ENCODE data around the gene SCNN1B.
"Not testable (repeated sequence)": the region's sequence is repeated elsewhere in the genome, so short reads cannot be mapped to it uniquely, and the experiment has no call there.

The SCNN1B gene

DNA sequence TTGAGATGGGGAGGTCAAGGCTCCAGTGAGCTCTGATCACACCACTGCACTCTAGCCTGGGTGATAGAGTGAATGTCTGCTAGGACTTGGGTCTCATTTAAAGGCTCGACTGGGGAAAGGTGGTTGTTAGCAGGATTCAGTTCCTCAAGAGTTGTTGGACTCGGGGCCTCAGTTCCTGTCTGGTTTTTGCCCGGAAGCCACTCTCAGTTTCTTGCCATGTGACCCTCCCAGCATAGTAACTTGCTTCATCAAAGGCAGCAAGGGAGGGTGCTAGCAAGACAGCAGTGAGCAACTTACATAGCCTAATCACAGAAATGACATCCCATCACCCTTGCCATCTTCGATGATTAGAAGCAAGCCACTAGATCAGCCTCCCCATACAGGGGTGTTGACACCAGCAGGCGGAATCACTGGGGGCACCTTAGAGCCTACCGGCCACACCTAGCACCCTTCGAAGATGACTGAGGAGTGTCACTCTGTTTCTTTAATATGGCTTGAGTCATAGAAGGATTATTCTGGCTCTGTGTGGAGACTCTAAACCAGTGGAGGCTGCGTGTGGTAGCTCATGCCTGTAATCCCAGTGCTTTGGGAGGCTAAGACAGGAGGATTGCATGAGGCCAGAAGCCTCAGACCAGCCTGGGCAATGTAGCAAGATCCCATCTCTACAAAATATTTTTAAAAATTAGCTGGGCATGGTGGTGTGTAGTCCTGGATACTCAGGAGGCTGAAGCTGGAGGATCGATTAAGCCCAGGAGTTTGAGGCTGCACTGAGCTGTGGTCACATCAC is 13.2 kb upstream of the SCNN1B start:
- no peak for DNase-seq

DNA sequence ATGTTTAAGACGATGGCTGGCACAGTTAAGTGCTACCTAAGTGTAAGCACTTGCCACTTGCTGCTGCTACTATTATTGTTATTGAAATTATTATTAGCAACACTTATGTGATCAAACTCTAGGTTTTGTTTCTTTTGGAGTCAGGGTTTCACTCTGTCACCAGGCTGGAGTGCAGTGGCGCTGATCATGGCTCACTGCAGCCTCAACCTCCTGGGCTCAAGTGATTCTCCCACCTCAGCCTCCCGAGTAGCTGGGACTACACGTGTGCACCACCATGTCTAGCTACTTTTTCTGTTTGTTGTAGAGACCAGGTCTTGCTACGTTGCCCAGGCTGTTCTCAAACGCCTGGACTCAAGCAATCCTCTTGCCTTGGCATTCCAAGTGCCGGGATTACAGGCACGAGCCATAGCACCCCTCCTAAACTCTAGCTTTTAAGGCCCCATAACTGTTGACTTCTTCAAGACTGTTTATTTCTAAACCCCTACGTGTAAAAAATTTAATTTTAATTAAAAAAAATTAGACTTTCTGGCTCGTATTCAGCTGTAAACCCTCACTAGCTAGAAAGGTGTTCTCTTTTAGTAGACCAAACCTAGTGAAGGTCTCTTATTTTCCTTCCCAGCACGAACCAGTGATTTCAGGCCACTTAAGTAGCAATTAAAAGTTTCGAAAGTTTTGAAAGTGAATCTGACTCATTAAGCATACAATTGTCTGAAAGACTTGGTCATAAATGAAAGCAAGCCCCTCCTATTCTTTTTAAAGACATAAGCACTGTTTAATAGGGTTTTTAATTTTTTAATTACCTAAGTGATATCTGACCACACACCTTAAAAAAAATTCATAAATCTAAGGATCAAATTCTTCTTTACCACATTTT is 11.7 kb upstream of the SCNN1B start:
- DNase-seq: no peak

DNA sequence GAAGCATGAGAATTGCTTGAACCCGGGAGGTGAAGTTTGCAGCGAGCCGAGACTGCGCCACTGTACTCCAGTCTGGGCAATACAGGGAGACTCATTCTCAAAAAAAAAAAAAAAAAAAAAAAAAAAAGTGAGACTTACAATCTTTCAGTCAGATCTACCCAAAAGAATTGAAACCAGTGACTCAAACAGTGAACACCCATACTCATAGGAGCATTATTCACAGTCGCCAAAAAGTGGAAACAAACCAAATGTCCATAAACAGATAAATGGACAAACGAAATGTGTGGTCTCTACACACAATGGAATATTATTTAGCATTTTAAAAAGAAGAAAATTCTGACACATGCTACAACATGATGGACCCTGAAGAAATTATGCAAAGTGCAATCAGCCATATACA is 9.1 kb upstream of the SCNN1B start:
- DNase-seq: no peak

DNA sequence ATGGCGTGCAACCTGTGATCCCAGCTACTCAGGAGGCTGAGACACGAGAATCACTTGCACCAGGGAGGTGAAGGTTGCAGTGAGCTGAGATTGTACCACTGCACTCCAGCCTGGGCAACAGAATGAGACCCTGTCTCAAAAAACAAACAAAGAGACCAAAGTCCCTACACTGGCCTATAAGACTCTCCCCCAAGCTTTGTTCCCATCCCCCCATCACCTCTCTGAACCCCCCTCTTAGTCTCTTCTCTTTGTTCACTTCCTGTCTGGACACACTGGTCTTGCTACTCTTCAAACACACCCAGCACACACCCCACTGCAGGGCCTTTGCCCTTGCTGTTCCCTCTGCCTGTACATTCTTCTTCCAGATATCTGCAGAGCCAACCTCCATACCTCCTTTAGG is 7.8 kb upstream of the SCNN1B start:
- DNase-seq: no peak

DNA sequence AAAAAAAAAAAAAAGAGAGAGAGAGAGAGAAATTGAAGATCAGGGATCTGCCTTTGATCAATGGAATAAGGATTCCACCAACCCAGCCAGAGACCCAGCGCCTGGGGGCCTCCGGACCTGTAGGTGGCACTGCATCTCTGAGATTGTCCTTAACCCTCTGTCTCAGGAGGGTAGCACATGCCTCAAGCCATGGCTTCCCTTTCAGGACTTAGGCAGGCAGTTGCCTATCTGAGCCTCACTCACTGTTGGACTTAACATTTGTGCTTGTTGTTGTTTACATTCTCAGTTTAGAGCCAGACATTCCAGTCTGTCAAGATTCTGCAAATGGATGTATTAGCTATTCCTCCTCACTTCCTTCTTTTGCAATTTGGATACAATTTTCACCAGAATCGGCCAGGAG is 5.1 kb upstream of the SCNN1B start:
- peak; percentile 46 for DNase-seq

DNA sequence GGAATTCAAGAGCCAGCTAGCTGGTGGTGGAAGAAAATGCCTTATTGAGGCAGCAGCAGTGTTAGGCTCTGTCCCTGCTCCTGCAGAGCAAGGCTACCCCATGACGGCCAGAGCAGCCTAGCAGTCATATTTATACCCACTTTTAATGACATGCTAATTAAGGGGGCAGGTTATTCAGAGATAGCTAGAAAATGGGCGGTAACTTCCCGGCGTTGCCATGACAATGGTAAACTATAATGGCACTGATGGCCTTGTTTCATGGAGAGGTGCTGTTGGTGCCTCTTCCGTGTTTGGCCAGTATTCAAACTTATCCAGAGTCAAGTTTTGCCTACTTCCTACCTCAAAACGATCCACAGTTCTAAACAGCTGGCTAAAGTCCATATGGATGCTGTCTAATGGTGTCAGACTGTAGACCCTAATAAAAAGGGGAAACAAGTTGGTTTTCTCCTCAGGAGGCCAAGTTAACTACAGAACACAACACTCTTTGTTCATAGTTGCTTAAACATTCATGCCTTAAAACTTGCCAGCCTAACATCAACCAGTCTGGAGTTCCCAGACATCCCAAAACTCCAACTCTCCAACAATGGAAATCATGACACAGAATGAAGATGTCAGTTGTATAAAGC is 3.7 kb upstream of the SCNN1B start:
- DNase-seq: no peak

DNA sequence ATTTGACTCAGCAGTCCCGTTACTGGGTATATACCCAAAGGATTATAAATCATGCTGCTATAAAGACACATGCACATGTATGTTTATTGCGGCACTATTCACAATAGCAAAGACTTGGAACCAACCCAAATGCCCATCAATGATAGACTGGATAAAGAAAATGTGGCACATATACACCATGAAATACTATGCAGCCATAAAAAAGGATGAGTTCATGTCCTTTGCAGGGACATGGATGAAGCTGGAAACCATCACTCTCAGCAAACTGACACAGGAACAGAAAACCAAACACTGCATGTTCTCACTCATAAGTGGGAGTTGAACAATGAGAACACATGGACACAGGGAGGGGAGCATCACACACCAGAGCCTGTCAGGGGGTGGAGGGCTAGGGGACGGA is 2.3 kb upstream of the SCNN1B start:
- not testable (repeated sequence) for DNase-seq

DNA sequence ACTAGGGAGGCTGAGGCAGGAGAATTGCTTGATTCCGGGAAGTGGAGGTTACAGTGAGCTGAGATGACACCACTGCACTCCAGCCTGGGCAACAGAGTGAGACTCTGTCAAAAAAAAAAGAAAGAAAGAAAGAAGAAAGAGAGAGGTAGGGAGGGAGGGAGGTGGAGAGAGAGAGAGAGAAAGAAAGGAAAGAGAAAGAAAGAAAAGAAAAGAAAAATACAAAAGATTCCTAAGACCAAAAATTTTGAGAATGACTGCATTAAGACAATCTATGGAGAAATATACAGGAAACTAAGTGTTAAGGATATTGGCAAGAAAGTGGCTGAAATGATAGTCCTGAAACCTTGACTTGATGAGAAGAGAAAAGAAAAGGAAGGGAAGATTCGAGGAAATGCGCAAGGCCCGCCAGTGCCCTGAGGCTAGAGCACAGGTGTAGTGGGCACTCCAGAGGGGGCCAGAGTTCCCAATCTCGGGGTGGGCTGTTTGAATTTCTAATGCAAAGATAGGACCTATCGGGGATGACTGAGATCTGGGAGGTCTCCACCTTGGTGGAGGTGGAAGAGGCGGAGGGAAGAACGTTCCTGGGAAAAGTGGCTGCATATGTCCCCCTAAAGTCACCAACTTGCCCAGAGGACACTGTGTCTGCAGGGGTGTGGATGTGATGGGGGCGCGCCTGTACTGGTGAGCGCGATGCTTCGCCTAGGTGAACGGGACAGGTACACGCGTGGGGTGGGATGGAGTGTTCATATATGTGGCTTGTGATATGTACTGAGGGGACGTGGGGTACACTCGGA is 654 bp upstream of the SCNN1B start:
- no peak for DNase-seq

DNA sequence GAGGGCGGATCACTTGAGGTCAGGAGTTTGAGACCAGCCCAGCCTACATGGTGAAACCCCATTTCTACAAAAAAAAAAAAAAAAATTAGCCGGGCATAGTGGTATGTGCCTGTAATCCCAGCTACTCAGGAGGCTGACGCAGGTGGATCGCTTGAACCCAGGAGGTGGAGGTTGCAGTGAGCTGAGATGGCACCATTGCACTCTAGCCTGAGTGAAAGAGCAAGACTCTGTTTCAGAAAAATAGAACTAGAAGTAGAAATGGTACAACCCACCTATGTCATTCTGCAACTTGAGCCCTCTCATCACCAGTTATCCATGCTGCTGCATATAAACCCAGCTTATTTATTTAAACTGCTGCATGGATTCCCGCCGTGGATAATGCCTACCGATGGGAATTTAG is 1.6 kb downstream of the SCNN1B start:
- no peak for DNase-seq

DNA sequence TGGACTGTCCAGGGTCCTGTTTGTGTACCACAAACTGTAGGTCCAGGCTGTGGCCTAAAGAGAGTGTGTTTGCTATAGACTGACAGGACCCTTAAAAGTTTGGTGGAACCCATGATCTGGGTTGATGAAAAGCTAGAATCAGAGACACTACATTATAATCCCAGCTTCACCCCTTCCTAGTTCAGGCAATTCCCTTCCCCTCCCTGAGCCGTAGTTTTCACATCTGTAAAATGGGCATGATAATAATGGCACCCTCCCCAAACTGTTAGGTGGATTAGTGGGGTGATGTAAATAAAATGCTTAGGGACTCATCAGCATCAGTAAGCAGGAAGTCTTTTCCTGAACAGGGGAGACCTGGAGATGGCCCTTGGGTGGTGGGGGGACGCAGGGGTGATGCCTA is 2.5 kb downstream of the SCNN1B start:
- no peak for DNase-seq

DNA sequence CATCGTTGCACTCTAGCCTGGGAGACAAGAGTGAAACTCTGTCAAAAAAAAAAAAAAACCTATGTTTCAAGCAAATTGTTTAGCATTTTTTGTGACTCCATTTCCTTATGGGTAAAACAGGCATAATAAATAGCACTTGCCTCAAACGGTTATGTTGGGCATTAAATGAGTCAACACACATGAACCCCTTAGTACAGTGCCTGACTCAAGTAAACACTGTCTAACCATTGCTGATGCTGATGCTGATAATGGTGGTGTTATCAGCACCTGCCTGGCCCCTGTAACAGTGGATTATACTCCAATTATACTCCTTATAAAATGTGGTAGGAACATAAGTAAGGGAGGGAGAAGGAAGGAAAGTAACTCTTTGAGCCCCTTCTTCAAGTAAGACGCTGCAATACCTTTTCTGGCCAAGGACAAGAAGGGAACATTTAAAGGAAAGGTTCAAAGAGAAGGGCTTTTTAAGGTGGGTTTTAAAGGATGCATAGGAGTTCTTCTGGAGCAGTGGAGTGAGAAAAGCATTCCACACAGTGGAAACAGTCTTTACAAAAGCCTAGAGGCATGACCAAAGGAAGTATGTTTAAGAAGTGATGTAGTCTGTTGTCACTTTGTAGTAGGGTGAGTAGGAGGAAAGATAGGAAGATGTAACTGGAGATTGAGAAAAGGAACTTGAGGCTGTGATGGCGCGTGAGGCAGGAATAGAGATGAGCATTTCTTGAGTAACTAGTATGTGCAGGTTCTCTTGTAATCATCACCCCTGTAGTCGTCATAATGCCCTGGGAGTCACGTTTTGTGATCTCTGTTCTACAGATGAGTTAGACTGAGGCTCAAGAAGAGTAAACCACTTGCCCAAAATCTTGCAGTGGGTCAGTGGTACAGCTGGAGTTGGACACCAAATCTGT is 4.3 kb downstream of the SCNN1B start:
- DNase-seq: no peak

DNA sequence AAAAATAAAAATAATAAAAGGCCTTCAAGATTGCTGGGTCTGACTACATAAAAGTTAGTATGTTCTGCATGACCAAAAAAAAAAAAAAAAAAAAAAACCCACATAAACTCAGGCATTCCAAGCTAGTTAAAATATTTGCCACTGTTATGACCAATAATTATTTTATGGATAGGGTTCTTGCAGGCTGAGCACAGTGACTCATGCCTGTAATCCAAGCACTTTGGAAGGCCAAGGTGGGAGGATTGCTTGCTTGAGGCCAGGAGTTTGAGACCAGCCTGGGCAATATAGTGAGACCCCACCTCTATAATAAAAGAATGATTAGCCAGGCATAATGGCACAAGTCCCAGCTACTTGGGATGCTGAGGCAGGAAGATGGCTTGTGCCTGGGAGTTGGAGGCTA is 8.1 kb downstream of the SCNN1B start:
- DNase-seq: no peak

DNA sequence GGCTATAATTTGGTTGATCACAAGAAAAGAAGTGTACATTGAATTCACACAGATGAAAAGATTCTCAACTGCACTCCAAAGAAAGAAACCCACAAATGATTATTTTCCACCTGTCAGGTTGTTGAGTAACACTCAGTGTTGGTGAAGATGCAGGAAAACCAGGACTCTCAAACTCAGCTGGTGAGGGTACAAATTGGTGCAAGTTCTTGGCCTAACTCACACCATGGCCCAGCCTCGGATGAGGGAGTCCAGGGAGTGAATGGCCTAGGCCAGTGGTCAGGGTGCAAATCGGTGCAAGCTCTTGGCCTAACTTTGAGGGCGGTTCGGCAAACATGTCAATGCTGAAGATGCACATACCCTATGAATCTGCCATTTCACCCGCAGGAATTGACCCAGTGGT is 8.6 kb downstream of the SCNN1B start:
- no peak for DNase-seq

DNA sequence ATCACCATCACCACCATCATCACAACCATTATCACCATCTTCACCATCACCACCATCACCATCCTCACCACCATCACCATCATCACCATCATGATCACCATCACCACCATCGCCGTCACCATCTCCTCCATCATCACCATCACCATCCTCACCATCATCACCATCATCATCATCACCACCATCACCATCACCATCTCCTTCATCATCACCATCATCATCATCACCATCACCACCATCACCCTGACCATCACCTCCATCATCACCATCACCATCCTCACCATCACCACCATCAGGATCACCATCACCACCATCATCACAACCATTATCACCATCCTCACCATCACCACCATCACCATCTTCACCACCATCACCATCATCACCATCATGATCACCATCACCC is 14.1 kb downstream of the SCNN1B start:
- DNase-seq: no peak

DNA sequence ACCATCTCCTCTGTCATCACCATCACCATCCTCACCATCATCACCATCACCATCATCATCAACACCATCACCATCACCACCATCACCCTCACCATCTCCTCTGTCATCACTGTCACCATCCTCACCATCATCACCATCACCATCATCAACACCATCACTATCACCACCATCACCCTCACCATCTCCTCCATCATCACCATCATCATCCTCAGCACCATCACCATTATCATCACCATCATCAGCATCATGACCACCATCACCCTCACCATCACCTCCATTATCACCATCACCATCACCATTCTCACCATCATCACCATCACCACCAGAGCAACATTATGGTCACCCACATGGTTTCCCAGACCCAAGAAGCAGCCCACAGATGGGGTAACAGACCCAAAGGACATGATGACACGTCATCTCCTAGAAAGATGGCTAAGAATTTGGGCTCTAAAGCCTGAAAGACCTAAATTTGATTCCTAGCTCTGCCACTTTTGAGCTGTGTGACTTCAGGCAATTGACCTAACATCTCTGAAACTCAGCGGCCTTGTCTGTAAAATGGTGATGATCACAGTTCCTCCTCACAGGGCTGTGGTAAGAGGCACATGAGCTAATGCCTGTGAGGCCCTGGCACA is 14.6 kb downstream of the SCNN1B start:
- no peak for DNase-seq

DNA sequence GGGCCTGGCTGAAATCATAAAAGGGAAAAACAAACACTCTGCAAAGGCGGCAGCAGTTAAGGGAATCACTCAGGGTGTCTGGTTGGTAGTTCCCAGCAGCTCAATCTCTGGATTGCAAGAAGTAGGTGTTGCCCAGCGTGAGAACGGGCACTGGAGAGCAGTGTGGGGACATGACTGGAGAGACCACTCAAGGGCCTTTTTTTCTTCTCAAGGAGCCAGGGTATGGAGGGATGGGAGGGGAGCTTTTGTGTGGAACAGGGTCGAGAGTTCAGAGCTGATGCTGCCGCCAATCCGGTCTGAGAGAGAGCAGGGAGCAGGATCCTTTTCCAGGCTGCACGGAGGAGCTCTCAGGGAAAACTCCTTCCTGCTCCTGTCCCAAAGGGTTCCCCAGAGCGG is 15.2 kb downstream of the SCNN1B start:
- no peak for DNase-seq

DNA sequence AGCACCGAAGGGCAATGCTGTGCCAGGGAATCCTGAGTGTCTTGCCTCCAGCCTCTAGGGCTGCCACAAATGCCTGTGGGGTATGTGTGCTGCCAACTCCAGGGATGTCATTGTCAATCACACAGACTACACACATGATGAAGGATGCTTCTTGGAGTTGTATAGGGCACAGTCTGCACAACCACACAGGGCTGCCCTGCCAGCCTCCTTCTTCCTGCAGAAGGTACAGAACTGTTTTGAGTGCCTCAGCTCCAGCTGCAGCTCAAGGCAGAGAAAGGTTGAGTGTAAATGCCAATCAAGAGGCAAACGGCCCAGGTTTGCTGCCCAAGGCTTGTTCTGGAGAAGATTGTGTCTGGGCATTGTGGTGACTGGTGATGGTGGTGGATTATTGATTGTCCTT is 15.6 kb downstream of the SCNN1B start:
- no peak for DNase-seq

DNA sequence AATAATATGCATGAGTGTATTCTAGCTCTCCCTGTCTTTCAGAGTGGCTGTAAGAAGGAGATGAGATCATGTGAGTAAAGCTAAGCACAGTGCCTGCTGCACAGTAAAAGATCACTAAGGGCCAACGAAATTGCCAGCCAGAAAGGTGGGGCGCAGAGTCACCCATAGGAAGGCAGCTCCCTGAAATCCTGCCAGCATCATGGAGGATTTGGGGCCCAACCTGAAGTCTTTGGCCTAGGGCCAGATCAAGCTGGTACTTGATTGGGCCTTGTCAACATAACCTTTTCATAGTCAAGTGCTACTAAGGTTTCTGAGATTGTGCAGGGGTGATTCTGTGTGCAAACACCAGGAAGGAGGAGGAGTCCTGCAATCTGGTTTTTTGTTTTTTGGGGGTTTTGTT is 16.5 kb downstream of the SCNN1B start:
- no peak for DNase-seq

DNA sequence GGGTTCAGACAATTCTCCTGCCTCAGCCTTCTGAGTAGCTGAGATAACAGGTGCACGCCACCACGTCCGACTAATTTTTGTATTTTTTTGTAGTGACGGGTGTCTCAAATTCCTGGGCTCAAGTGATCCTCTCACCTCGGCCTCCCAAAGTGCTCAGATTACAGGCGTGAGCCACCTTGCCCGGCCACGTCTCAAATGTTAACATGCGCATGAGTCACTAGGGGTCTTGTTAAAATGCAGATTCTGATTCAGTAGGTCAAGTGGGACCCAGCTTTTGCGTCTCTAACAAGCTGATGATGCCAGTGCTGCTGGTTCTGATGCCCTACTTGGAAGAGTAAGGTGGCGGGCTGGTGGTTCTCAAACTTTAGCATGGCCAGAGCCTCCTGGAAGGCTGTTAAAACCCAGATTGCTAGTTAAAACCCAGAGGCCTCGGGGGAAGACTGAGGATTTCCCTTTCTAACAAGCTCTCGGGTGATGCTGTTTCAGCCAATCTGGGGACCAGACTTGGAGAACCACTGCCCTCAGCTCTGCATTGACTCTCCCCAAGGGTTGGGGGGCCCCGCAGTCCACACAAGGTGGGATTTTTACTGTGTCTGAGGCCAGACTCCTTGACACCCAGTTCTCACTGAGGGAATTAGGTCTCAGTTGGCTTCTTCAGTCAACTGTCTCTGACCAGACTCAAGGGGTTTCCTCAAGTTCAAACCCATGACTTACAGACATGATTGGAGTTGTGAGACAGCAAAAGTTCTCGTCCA is 17.9 kb downstream of the SCNN1B start:
- DNase-seq: no peak

DNA sequence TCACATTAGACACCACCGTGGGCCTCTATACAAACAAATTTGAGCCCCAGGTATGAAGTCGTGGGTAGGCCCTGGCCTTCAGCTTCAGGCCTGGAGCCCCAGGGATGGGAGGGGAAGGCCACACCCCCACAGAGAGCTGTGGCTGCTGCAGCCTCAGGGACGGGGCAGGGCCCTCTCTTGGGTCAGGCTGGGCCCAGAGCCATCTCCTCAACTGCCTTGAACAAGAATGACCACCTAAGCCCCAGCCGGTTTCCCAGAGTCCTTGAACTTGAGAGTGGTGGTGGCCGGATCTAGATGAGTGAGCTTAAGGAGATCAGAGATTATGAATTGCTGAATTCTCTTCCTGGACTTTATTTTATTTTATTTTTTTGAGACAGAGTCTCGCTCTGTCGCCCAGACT is 18.6 kb downstream of the SCNN1B start:
- no peak for DNase-seq

Data from 8988T (cell line).